Fibroblast of villous mesenchyme (primary cell): Measurements from ENCODE around the gene MAN2B1. TPM values are rescaled to one million over a fixed set of nuclear protein-coding genes. Genes with fewer than 3 reads are reported as not detected.

Experiments used
- DNase-seq: peaks from one replicate; pipeline ENCODE4 v3.0.0-alpha.2; 2010; ENCODE audit warnings: low read depth
- H3K4me3 ChIP-seq: 2 replicates; pipeline ENCODE4 v1.5.1; 2011; ENCODE audit warnings: low read depth, mild to moderate bottlenecking, low read length
- CTCF ChIP-seq: IDR thresholded peaks from 2 replicates; pipeline ENCODE4 v1.5.1; 2012; ENCODE audit warnings: low read depth, mild to moderate bottlenecking, low read length; ENCODE audit not compliant: insufficient read depth
- total RNA-seq: library from RNA; depleted of rRNA; stranded (reverse); fragments of >200 nt; gene quantifications from 2 replicates; pipeline ENCODE4 v1.2.3, GENCODE V29; 2012

The MAN2B1 gene
- total RNA-seq, 1 donor, result 22.9 TPM

- no peak overlapping the region for H3K4me3 ChIP-seq
- TF ChIP-seq CTCF, result no peak
- no peak for DNase-seq
These were observed 1.9 kb downstream of the MAN2B1 start for GRCh38 chr19:12664406-12665280.

GRCh38 chr19:12660980-12661379 lies 5.6 kb downstream of the MAN2B1 start:
- H3K4me3 ChIP-seq, result no peak overlapping the region
- no peak for TF ChIP-seq CTCF
- no peak for DNase-seq

GRCh38 chr19:12657966-12658365 lies 8.6 kb downstream of the MAN2B1 start:
- TF ChIP-seq CTCF, result no peak
- no peak for DNase-seq
- no peak overlapping the region for H3K4me3 ChIP-seq

GRCh38 chr19:12656899-12657571 lies 9.5 kb downstream of the MAN2B1 start:
- no peak for DNase-seq
- no peak for TF ChIP-seq CTCF
- no peak overlapping the region for H3K4me3 ChIP-seq

- no peak overlapping the region for H3K4me3 ChIP-seq
- TF ChIP-seq CTCF, result no peak
- no peak for DNase-seq
These were observed 11.0 kb downstream of the MAN2B1 start for GRCh38 chr19:12655546-12655945.

- TF ChIP-seq CTCF, result no peak
- DNase-seq, result no peak
- H3K4me3 ChIP-seq, result no peak overlapping the region
These were observed 14.3 kb downstream of the MAN2B1 start for GRCh38 chr19:12652219-12652618.
